Midbrain (tissue), 1 donor: ENCODE data around the gene ECHS1.
"Not testable (repeated sequence)": the region's sequence is repeated elsewhere in the genome, so short reads cannot be mapped to it uniquely, and the experiment has no call there.

ENCODE experiments used
- DNase-seq: peaks from one replicate; lab custom pipeline; 2025; lab: John Stamatoyannopoulos, UW

Gene ECHS1

GRCh38 chr10:133399123-133399601 is 26.0 kb upstream of the ECHS1 start:
- DNase-seq, result no peak

- DNase-seq, result no peak
Measured at GRCh38 chr10:133397938-133398337, 24.8 kb upstream of the ECHS1 start.

GRCh38 chr10:133396035-133396624 is 23.0 kb upstream of the ECHS1 start:
- DNase-seq, result no peak

DNA sequence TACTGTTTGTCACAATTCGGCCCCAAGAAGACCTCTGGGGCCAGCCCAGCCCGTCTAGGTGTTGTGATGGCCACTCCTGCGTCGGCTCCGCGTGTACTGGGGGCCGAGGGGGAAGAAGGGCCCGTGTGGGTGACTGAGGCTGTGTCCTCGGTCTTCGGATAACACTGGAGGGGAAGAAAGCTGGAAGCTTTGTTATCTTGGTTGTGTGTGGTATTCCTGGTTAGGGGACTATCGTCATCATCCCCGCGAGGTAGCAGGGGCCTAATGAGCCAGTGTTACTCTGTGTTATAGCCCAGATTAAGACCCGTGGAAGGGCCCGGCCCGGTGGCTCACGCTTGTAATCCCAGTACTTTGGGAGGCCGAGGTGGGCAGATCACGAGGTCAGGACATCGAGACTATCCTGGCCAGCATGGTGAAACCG is 21.7 kb upstream of the ECHS1 start:
- no peak for DNase-seq

DNA sequence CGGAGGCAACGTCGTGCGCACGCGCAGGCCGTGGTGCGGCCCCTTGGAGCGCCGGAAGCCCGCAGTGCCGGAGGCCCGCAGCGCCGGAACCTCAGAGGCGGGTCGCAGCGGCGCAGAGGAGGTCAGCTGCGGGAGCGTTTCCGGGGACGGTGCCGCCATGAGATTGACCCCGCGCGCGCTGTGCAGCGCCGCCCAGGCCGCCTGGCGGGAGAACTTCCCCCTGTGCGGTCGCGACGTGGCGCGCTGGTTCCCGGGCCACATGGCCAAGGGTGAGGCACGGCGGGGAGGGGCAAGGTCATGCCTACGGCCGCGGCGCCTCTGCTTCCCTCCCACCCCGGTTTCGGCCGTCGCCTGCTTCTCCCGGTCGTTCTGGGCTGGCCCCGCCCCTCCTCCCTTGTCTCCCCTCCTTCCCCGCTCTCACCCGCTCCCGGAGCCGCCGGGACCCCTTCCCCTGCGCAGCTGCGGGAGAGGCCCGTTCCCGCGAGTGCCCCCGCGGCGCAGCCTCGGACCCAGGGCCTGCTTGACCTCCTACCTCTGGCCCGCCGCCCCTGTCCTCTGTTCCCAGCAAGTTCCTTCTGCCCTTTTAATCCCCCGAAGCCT is 21.0 kb upstream of the ECHS1 start, which contains the start of gene MTG1:
Gene MTG1 (plus strand): TSS at position 94 of the 600 bp plus-strand sequence. CDS start 64 bp downstream, at position 158.
- peak; percentile 97 for DNase-seq

- DNase-seq, result no peak
Measured at GRCh38 chr10:133393401-133394063, 20.4 kb upstream of the ECHS1 start.

GRCh38 chr10:133391761-133392518 is 18.8 kb upstream of the ECHS1 start:
- DNase-seq, result no peak

GRCh38 chr10:133391249-133391635 is 18.1 kb upstream of the ECHS1 start:
- DNase-seq, result no peak

- DNase-seq, result no peak
Measured at GRCh38 chr10:133390597-133391248, 17.6 kb upstream of the ECHS1 start.

GRCh38 chr10:133388973-133389818 is 16.0 kb upstream of the ECHS1 start:
- no peak for DNase-seq

DNA sequence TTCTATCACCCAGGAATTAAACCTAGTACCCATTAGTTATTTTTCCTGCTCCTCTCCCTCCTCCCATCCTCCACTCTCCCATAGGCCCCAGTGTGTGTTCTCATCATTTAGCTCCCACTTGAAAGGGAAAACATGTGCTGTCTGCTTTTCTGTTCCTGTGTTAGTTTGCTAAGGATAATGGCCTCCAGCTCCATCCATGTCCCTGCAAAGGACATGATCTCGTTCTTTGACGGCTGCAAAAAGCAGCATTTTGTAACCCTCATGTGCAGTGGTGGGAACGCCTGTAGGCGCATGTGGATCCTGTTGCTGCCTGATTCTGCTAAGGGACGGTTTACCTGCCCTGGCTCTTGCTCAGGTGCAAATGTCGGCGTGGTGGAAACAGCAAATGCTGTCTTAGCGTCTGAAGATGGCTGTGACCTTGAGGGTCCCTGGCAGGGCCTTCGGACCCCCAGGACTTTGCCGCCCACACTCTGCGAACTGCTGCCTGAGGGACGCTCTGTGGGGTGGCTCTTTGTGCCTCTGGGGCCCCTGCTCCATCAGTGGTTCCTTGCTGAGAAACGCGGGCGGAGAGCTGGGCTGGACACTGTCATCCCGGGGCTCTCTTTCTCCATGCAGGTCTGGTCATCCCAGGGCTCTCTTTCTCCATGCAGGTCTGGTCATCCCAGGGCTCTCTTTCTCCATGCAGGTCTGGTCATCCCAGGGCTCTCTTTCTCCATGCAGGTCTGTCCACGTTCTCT is 15.2 kb upstream of the ECHS1 start:
- DNase-seq, result peak; percentile 7

GRCh38 chr10:133386951-133387350 is 13.8 kb upstream of the ECHS1 start:
- not testable (repeated sequence) for DNase-seq

DNA sequence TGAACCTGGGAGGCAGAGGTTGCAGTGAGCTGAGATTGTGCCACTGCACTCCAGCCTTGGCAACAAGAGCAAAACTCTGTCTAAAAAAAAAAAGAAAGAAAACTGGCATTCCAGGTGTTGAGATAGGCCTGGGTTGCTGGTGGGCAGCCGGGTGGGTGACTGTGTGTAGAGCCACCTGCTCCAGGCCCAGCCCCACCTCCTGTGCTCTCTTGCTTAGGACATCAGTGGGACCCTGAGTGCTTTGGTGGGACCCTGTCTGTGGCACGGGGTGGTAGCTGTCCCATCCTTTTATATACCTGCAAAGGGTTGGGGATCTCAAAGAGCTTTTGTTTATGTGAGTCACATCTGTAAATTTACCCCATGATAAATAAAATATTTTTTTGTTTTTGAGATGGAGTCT is 12.1 kb upstream of the ECHS1 start:
- DNase-seq, result no peak

DNA sequence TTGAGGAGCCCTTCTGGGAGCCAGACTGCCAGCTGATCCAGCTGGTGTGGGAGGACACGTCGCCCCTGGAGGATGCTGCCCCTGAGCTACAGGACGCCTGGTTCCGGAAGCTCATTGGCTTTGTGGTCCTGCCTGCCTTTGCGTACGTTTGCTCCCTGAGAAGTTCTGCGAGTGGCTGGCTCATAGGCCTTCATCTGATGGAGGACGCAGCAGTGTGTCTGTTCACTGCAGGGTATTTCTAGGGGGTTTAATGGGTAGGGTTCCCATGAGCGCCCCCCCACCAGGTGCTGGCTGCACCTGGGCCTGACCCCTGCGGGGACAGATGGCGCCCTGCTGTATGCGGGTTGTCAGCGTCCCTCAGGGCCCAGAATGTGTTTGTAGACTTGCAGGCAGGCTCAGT is 10.9 kb upstream of the ECHS1 start:
- DNase-seq, result no peak

DNA sequence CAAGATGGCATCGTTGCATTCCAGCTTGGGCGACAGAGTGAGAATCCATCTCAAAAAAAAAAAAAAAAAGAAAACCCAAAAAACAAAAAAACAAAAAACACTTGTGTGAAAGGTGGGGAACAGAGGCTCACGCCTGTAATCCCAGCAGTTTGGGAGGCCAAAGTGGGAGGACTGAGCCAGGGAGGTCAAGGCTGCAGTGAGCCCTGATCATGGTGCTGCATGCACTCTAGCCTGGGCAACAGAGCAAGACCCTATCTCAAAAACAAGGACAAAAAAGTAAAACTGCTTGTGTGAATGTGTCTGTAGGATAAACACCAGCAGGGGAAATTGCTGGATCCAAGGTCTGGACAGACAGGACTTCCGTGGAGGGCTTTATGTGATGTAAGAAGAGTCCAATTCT is 10.4 kb upstream of the ECHS1 start:
- no peak for DNase-seq

DNA sequence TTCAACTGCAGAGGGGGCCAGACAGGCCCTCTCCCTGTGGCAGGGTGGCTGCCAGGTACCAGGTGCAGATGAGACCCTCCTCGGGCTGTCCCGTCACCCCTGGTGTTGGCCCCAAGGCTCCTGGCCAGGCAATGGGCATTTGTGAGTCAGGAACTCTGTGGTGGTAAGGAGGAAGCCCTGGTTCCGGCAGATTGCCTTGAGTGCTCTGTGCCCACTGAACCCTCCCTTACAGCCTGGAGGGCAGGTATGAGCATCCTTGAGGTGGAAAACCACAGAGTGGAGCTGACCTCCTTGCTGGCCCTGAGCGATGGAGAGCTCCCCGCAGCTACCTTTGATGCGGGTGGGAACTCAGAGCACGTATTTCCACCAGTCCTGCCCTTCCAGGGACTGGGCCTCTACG is 7.9 kb upstream of the ECHS1 start:
- no peak for DNase-seq

DNA sequence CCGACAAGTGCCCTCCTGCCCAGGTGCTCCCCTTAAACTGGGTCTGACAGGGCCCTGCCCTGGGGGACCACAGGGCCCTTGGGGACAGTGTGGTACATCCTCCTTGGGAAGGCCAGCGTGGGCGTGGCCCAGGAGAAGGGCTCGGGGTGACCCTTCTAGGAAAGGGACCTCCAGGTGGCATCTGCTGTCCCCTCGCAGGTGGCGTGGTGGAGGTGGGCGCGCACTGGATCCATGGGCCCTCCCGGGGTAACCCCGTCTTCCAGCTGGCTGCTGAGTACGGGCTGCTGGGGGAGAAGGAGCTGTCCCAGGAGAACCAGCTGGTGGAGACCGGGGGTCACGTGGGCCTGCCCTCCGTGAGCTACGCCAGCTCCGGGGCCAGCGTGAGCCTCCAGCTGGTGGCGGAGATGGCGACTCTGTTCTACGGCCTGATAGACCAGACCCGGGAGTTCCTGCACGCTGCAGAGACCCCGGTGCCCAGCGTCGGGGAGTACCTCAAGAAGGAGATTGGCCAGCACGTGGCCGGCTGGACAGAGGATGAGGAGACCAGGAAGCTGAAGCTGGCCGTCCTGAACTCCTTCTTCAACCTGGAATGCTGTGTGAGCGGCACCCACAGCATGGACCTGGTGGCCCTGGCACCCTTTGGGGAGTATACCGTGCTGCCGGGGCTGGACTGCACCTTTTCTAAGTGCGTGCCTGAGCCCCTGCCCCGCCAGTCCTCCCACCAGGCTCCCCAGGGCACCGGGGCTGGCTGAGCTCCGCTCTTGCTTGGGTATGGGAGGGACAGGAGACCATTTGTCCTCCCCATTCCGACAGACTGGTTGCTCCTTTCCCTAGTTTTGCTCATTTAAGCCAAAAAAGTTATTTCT is 6.9 kb upstream of the ECHS1 start:
- peak; percentile 7 for DNase-seq

- DNase-seq, result peak; percentile 70
Measured at GRCh38 chr10:133379152-133379800, 6.1 kb upstream of the ECHS1 start, which contains the start of gene PAOX. TSS of gene PAOX (plus strand) at chr10:133379262. CDS start at chr10:133379317, 55 bp downstream.
